Mammary epithelial cell (primary cell): Measurements from ENCODE around the gene ATP10D.

Experiments used
- CTCF ChIP-seq, 2 donors: IDR thresholded peaks in 1 of 2; conservative IDR thresholded peaks in 1 of 2; 2 replicates each; pipeline ENCODE4 v1.5.1; 2011 to 2012; ENCODE audit warnings: inconsistent platforms in 2 of 2, low read length in 2 of 2, mild to moderate bottlenecking in 2 of 2, control low read depth in 1 of 2, low read depth in 1 of 2; ENCODE audit not compliant: insufficient read depth in 1 of 2; ENCODE audit errors: extremely low read depth in 1 of 2
- EZH2 ChIP-seq: IDR thresholded peaks from 2 replicates; pipeline ENCODE4 v1.6.1; 2012; ENCODE audit warnings: low read length, inconsistent platforms, borderline replicate concordance

- TF ChIP-seq CTCF (conservative IDR thresholded peaks at IDR 0.05 in 1 of 2, IDR thresholded peaks at IDR 0.05 in 1 of 2; ENCODE audit: extremely low read depth in 1 of 2, insufficient read depth in 1 of 2, low read depth in 1 of 2, low read length in 2 of 2), result no peak
- no peak for TF ChIP-seq EZH2
Observed at GRCh38 chr4:47530801-47531200, 45.7 kb downstream of the ATP10D start.
